Fibroblast of villous mesenchyme (primary cell): Measurements from ENCODE around the gene CD320. TPM values are rescaled to one million over a fixed set of nuclear protein-coding genes. Genes with fewer than 3 reads are reported as not detected.
A peak's percentile ranks its signal among the peaks of the same experiment; 100 is the strongest.

Experiments
- DNase-seq: peaks from one replicate; pipeline ENCODE4 v3.0.0-alpha.2; 2010; ENCODE audit warnings: low read depth
- H3K4me3 ChIP-seq: 2 replicates; pipeline ENCODE4 v1.5.1; 2011; ENCODE audit warnings: low read depth, mild to moderate bottlenecking, low read length
- CTCF ChIP-seq: IDR thresholded peaks from 2 replicates; pipeline ENCODE4 v1.5.1; 2012; ENCODE audit warnings: low read depth, mild to moderate bottlenecking, low read length; ENCODE audit not compliant: insufficient read depth
- total RNA-seq: library from RNA; depleted of rRNA; stranded (reverse); fragments of >200 nt; gene quantifications from 2 replicates; pipeline ENCODE4 v1.2.3, GENCODE V29; 2012

Gene CD320
- total RNA-seq, 1 donor: 18.1 TPM

GRCh38 chr19:8311461-8312260 is 3.5 kb upstream of the CD320 start:
- TF ChIP-seq CTCF: no peak
- H3K4me3 ChIP-seq: no peak overlapping the region
- DNase-seq: no peak

- no peak for DNase-seq
- H3K4me3 ChIP-seq: no peak overlapping the region
- no peak for TF ChIP-seq CTCF
Observed at GRCh38 chr19:8310342-8311055, 2.3 kb upstream of the CD320 start.

- no peak for TF ChIP-seq CTCF
Observed at GRCh38 chr19:8308891-8309291, 733 bp upstream of the CD320 start.

GRCh38 chr19:8307400-8307964 is 676 bp downstream of the CD320 start:
- peak overlapping the region; percentile 66 for H3K4me3 ChIP-seq
- no peak for TF ChIP-seq CTCF
- no peak for DNase-seq

More at GRCh38 chr19:8308891-8309291, 733 bp upstream of the CD320 start:
- peak overlapping the region; percentile 66 for H3K4me3 ChIP-seq
- no peak for DNase-seq

- TF ChIP-seq CTCF: no peak
- DNase-seq: no peak
- no peak overlapping the region for H3K4me3 ChIP-seq
Observed at GRCh38 chr19:8306235-8307054, 1.7 kb downstream of the CD320 start.

- no peak for DNase-seq
- H3K4me3 ChIP-seq: no peak overlapping the region
- no peak for TF ChIP-seq CTCF
Observed at GRCh38 chr19:8305798-8306197, 2.4 kb downstream of the CD320 start.
